GM12801 (cell line): ENCODE data around the gene LINC01488.

Experiments used
- CTCF ChIP-seq: IDR thresholded peaks from one replicate; pipeline ENCODE4 v1.5.1; 2011; ENCODE audit warnings: control low read depth; ENCODE audit not compliant: insufficient read length; ENCODE audit errors: extremely low read depth

LINC01488 gene

GRCh38 chr11:69471729-69472540 is 9.5 kb upstream of the LINC01488 start:
- no peak for TF ChIP-seq CTCF

- TF ChIP-seq CTCF = no peak
These were observed 8.8 kb upstream of the LINC01488 start for GRCh38 chr11:69472541-69473275.

- TF ChIP-seq CTCF = no peak
These were observed 8.1 kb upstream of the LINC01488 start for GRCh38 chr11:69473276-69473845.

- no peak for TF ChIP-seq CTCF
These were observed 6.7 kb upstream of the LINC01488 start for GRCh38 chr11:69474736-69475135.

GRCh38 chr11:69475141-69475865 is 6.2 kb upstream of the LINC01488 start:
- no peak for TF ChIP-seq CTCF

GRCh38 chr11:69475866-69476471 is 5.5 kb upstream of the LINC01488 start:
- no peak for TF ChIP-seq CTCF
